CD14-positive monocyte (primary cell): ENCODE measurements around the gene CAMTA1. TPM values are rescaled to one million over a fixed set of nuclear protein-coding genes. Genes with fewer than 3 reads are reported as not detected.

Source experiments
- DNase-seq, 3 donors: peaks; one replicate each; pipeline ENCODE4 v3.0.0-alpha.2; 2011 to 2022
- H2AFZ ChIP-seq: 2 replicates; pipeline ENCODE4 v1.6.0; 2012; ENCODE audit warnings: mild to moderate bottlenecking, low read depth, low read length, inconsistent platforms; ENCODE audit not compliant: insufficient read depth, poor library complexity, severe bottlenecking
- H3K27ac ChIP-seq, 2 donors: 1 replicate in 1 of 2; 2 replicates in 1 of 2; pipeline ENCODE4 v1.5.1; 2012 to 2013; ENCODE audit warnings: low read length in 2 of 2, control low read depth in 1 of 2, inconsistent platforms in 1 of 2, low read depth in 1 of 2, mild to moderate bottlenecking in 1 of 2
- H3K27me3 ChIP-seq, 2 donors: one replicate each; pipeline versions ENCODE4 v1.6.0 to v1.6.1; 2011 to 2013; ENCODE audit warnings: low read length in 2 of 2; ENCODE audit not compliant: control insufficient read depth in 2 of 2, insufficient read depth in 2 of 2
- H3K36me3 ChIP-seq, 2 donors: replicated peaks in 1 of 2; 1 replicate in 1 of 2; 2 replicates in 1 of 2; pipeline versions ENCODE4 v1.5.1 to v1.6.1; 2012 to 2013; ENCODE audit warnings: low read length in 2 of 2, control low read depth in 1 of 2, inconsistent platforms in 1 of 2, mild to moderate bottlenecking in 1 of 2; ENCODE audit not compliant: insufficient read depth in 2 of 2, control insufficient read depth in 1 of 2
- H3K4me1 ChIP-seq, 2 donors: 1 replicate in 1 of 2; 2 replicates in 1 of 2; pipeline versions ENCODE4 v1.5.1 to v1.6.1; 2012 to 2013; ENCODE audit warnings: low read length in 2 of 2, control low read depth in 1 of 2, inconsistent platforms in 1 of 2, mild to moderate bottlenecking in 1 of 2, moderate library complexity in 1 of 2; ENCODE audit not compliant: insufficient read depth in 2 of 2, control insufficient read depth in 1 of 2
- H3K4me2 ChIP-seq: replicated peaks from 2 replicates; pipeline ENCODE3; 2012; ENCODE audit warnings: low read length, moderate library complexity, mild to moderate bottlenecking; ENCODE audit not compliant: poor library complexity, severe bottlenecking; ENCODE audit errors: extremely low read depth
- H3K4me3 ChIP-seq, 3 experiments: fragments of 200-600 bp in 1 of 3; sonication (generic) in 1 of 3; replicated peaks in 1 of 3; 1 replicate in 2 of 3; 2 replicates in 1 of 3; pipeline ENCODE4 v1.5.1; 2011 to 2013; ENCODE audit warnings: low read length in 3 of 3, mild to moderate bottlenecking in 3 of 3, control low read depth in 2 of 3, low read depth in 2 of 3, inconsistent platforms in 1 of 3, moderate library complexity in 1 of 3
- H3K79me2 ChIP-seq: 2 replicates; pipeline ENCODE4 v1.6.0; 2012; ENCODE audit warnings: mild to moderate bottlenecking, control low read depth, inconsistent platforms, low read length, moderate library complexity; ENCODE audit not compliant: insufficient read depth
- H3K9ac ChIP-seq: 2 replicates; pipeline ENCODE4 v1.6.0; 2017; ENCODE audit warnings: low read length, mild to moderate bottlenecking; ENCODE audit not compliant: insufficient read depth, poor library complexity, severe bottlenecking
- H3K9me3 ChIP-seq, 2 donors: replicated peaks in 1 of 2; 1 replicate in 1 of 2; 2 replicates in 1 of 2; pipeline versions ENCODE4 v1.5.1 to v1.6.1; 2012 to 2013; ENCODE audit warnings: low read length in 2 of 2, control low read depth in 1 of 2; ENCODE audit not compliant: control insufficient read depth in 1 of 2, insufficient read depth in 1 of 2
- H4K20me1 ChIP-seq: 2 replicates; pipeline ENCODE4 v1.6.0; 2012; ENCODE audit warnings: mild to moderate bottlenecking, low read length, control low read depth, moderate library complexity; ENCODE audit not compliant: insufficient read depth
- H3K27ac Mint-ChIP-seq, 7 donors: one replicate each; pipeline ENCODE4 v1.8.0; 2020; ENCODE audit warnings: mild to moderate bottlenecking in 7 of 7, mixed read lengths in 7 of 7, moderate library complexity in 6 of 7, inconsistent platforms in 2 of 7
- H3K27me3 Mint-ChIP-seq, 3 donors: one replicate each; pipeline ENCODE4 v1.8.0; 2021 to 2022; ENCODE audit warnings: low read depth in 3 of 3, mild to moderate bottlenecking in 3 of 3, mixed read lengths in 3 of 3, moderate library complexity in 3 of 3, inconsistent platforms in 1 of 3
- H3K36me3 Mint-ChIP-seq, 2 donors: one replicate each; pipeline ENCODE4 v1.8.0; 2020; ENCODE audit warnings: mixed read lengths in 2 of 2, inconsistent platforms in 1 of 2, mild to moderate bottlenecking in 1 of 2
- H3K4me1 Mint-ChIP-seq: one replicate; pipeline ENCODE4 v1.8.0; 2020; ENCODE audit warnings: mild to moderate bottlenecking, mixed read lengths
- H3K4me3 Mint-ChIP-seq, 2 donors: one replicate each; pipeline ENCODE4 v1.8.0; 2020; ENCODE audit warnings: mild to moderate bottlenecking in 2 of 2, mixed read lengths in 2 of 2, moderate library complexity in 1 of 2
- H3K9me3 Mint-ChIP-seq, 7 donors: one replicate each; pipeline ENCODE4 v1.8.0; 2020 to 2022; ENCODE audit warnings: mixed read lengths in 7 of 7, mild to moderate bottlenecking in 6 of 7, moderate library complexity in 6 of 7, inconsistent platforms in 2 of 7
- CTCF ChIP-seq: fragments of 200-600 bp; IDR thresholded peaks from one replicate; pipeline ENCODE4 v1.8.0; 2022; ENCODE audit warnings: antibody characterized with exemption, mild to moderate bottlenecking
- WGBS: methylation state at CpG from one replicate; pipeline ENCODE4 v1.1.5; 2013; ENCODE audit warnings: missing lambda C conversion rate; ENCODE audit not compliant: insufficient coverage; 5-methylcytosine and 5-hydroxymethylcytosine counted together
- intact Hi-C, 2 donors: fragments of 100-400 bp; cut with micrococcal nuclease; formaldehyde crosslinking; loops; one replicate each; pipeline versions ENCODE4 v1.15.0 to v1.15.1; 2023
- polyA plus RNA-seq, 3 donors: library from polyadenylated mRNA; depleted of rRNA in 1 of 3; unstranded in 2 of 3; stranded (reverse) in 1 of 3; fragments of 300-500 nt in 2 of 3; fragments of >200 nt in 1 of 3; fragmentation: Illumina TruSeq in 2 of 3; gene quantifications; 1 replicate in 2 of 3; 2 replicates in 1 of 3; pipeline ENCODE4 v1.2.3, GENCODE V29; 2012 to 2021

CAMTA1 gene
- polyA plus RNA-seq, 3 donors = 52.0 to 89.6 (median 78.3) TPM

GRCh38 chr1:7151978-7152377, 366.7 kb downstream of the CAMTA1 start:
- Mint-ChIP-seq H3K36me3 (no peaks in the 10 kb centered on the region), H3K4me1 (no peaks in the 10 kb centered on the region), H3K27me3 (peaks cover 4 to 16% (median 5%) of the 10 kb centered on the region in 3 donors), H3K27ac (no peak overlapping the region), H3K9me3 (no peaks in the 10 kb centered on the region), H3K4me3 (no peak overlapping the region)
- DNase-seq = no peak
- Histone ChIP-seq H3K9me3 (no peaks in the 10 kb centered on the region), H3K4me2 (no peak overlapping the region), H3K36me3 (no peaks in the 10 kb centered on the region), H3K9ac (no peak overlapping the region), H2AFZ (no peak overlapping the region), H3K27me3 (peaks cover 0 to 3% of the 10 kb centered on the region in 2 donors), H3K27ac (no peak overlapping the region), H3K4me3 (no peak overlapping the region), H3K4me1 (no peaks in the 10 kb centered on the region), H4K20me1 (no peaks in the 10 kb centered on the region), H3K79me2 (no peaks in the 10 kb centered on the region)
- TF ChIP-seq CTCF = no peak
- WGBS = 87% methylated on average over 5 of the region's 7 CpGs
- intact Hi-C loops = no loop called here

- H2AFZ ChIP-seq = no peak overlapping the region
- Mint-ChIP-seq H3K27me3 (peaks cover 4 to 16% (median 5%) of the 10 kb centered on the region in 3 donors), H3K27ac (no peak overlapping the region), H3K9me3 (no peaks in the 10 kb centered on the region), H3K36me3 (no peaks in the 10 kb centered on the region), H3K4me1 (no peaks in the 10 kb centered on the region), H3K4me3 (no peak overlapping the region)
- no peak overlapping the region for H3K4me3 ChIP-seq
- TF ChIP-seq CTCF = no peak
- no peaks in the 10 kb centered on the region for H3K9me3 ChIP-seq
- H3K36me3 ChIP-seq = no peaks in the 10 kb centered on the region
- H3K4me1 ChIP-seq = no peaks in the 10 kb centered on the region
- 89% methylated on average over 8 of the region's 10 CpGs for WGBS
- no peak for DNase-seq
- intact Hi-C loops = no loop called here
- peaks cover 0 to 3% of the 10 kb centered on the region in 2 donors for H3K27me3 ChIP-seq
- no peak overlapping the region for H3K27ac ChIP-seq
- no peak overlapping the region for H3K4me2 ChIP-seq
- no peak overlapping the region for H3K9ac ChIP-seq
- H3K79me2 ChIP-seq = no peaks in the 10 kb centered on the region
- no peaks in the 10 kb centered on the region for H4K20me1 ChIP-seq
Observed at GRCh38 chr1:7152655-7153054, 367.4 kb downstream of the CAMTA1 start.
